Neural crest cell (in vitro differentiated cells): ENCODE data around the gene NCAPH2. TPM values are rescaled to one million over a fixed set of nuclear protein-coding genes. Genes with fewer than 3 reads are reported as not detected.

ENCODE experiments used
- DNase-seq: peaks from one replicate; pipeline ENCODE4 v3.0.0; 2021; ENCODE audit warnings: low read depth, mixed read lengths, low spot score
- H3K27ac Mint-ChIP-seq: one replicate; pipeline ENCODE4 v1.8.0; 2021; ENCODE audit warnings: mild to moderate bottlenecking, mixed read lengths; ENCODE audit not compliant: unreplicated experiment
- H3K27me3 Mint-ChIP-seq: 2 replicates; pipeline ENCODE4 v1.8.0; 2021; ENCODE audit warnings: low read depth, mild to moderate bottlenecking, mixed read lengths
- H3K36me3 Mint-ChIP-seq: 2 replicates; pipeline ENCODE4 v1.8.0; 2021; ENCODE audit warnings: low read depth, mild to moderate bottlenecking, mixed read lengths
- H3K4me1 Mint-ChIP-seq: 2 replicates; pipeline ENCODE4 v1.8.0; 2021; ENCODE audit warnings: mixed read lengths
- H3K4me3 Mint-ChIP-seq: one replicate; pipeline ENCODE4 v1.8.0; 2021; ENCODE audit warnings: mild to moderate bottlenecking, mixed read lengths
- H3K9me3 Mint-ChIP-seq: 2 replicates; pipeline ENCODE4 v1.8.0; 2021; ENCODE audit warnings: mixed read lengths
- CTCF ChIP-seq: fragments of 200-600 bp; sonication (generic); conservative IDR thresholded peaks from 2 replicates; pipeline ENCODE4 v1.5.0; 2021; ENCODE audit warnings: antibody characterized with exemption, mild to moderate bottlenecking
- total RNA-seq: library from RNA; stranded (reverse); gene quantifications from 2 replicates; pipeline ENCODE4 v1.2.1, GENCODE V29; 2021

NCAPH2 gene
- total RNA-seq, 1 donor from 2014 or later, result 114 TPM

GRCh38 chr22:50490531-50491308 lies 17.3 kb upstream of the NCAPH2 start:
- H3K27me3 Mint-ChIP-seq, result peaks cover 3% of the 10 kb centered on the region
- no peak overlapping the region for H3K4me3 Mint-ChIP-seq
- H3K27ac Mint-ChIP-seq, result no peak overlapping the region
- no peak for DNase-seq
- H3K4me1 Mint-ChIP-seq, result no peaks in the 10 kb centered on the region
- H3K36me3 Mint-ChIP-seq, result no peaks in the 10 kb centered on the region
- H3K9me3 Mint-ChIP-seq, result no peaks in the 10 kb centered on the region
- no peak for TF ChIP-seq CTCF

GRCh38 chr22:50497093-50497492 lies 10.9 kb upstream of the NCAPH2 start:
- no peak for DNase-seq
- Mint-ChIP-seq H3K27ac (no peak overlapping the region), H3K4me1 (peaks cover 14% of the 10 kb centered on the region), H3K4me3 (no peak overlapping the region), H3K9me3 (no peaks in the 10 kb centered on the region), H3K27me3 (peaks cover 2% of the 10 kb centered on the region), H3K36me3 (no peaks in the 10 kb centered on the region)
- TF ChIP-seq CTCF, result no peak

- TF ChIP-seq CTCF, result peak; percentile 70
- Mint-ChIP-seq H3K27ac (no peak overlapping the region), H3K27me3 (peaks cover 2% of the 10 kb centered on the region), H3K4me3 (peak overlapping the region; percentile 28), H3K9me3 (no peaks in the 10 kb centered on the region), H3K4me1 (peaks cover 14% of the 10 kb centered on the region), H3K36me3 (no peaks in the 10 kb centered on the region)
- DNase-seq, result peak; percentile 64
Measured at GRCh38 chr22:50498322-50498890, 9.6 kb upstream of the NCAPH2 start.

DNA sequence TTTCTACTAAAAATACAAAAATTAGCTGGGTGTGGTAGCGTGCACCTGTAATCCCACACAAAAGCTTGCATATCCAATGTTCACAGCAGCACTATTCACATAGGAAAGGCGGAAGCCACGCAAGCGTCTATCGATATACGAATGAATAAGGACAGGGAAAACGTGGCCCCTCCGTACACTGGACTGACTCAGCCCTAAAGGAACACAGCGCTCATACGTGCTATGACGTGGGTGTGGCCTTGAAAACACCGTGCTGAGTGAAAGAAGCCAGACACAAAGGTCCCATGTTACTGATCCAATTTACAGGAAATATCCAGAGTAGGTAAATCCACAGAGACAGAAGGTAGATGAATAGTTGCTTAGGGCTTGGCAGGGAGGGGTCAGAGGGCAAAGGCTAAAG lies 7.6 kb upstream of the NCAPH2 start:
- Mint-ChIP-seq H3K4me1 (peaks cover 14% of the 10 kb centered on the region), H3K4me3 (peak overlapping the region; percentile 69)

DNA sequence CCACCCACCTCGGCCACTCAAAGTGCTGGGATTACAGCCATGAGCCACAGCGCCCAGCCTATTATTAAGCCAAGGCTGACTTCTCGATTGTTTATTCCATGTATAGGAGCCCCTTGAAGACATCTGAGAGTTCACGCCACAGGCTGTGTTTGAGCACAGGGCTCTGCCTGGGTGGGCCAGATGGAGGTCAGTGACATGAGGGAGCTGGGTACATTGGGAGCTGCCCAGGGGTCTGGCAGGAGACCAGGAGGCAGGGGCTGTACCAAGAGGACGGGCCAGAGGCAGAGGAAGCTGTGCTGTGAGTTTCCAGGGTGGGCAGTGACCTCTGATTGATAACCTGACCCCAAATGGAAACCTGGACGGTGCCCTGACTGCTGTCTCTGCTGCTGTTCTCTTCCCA lies 5.9 kb upstream of the NCAPH2 start:
- H3K27me3 Mint-ChIP-seq, result peaks cover 2% of the 10 kb centered on the region
- peak overlapping the region; percentile 51 for H3K4me3 Mint-ChIP-seq
- no peak overlapping the region for H3K27ac Mint-ChIP-seq
- peaks cover 14% of the 10 kb centered on the region for H3K4me1 Mint-ChIP-seq
- H3K36me3 Mint-ChIP-seq, result no peaks in the 10 kb centered on the region
- DNase-seq, result no peak
- TF ChIP-seq CTCF, result no peak
- H3K9me3 Mint-ChIP-seq, result no peaks in the 10 kb centered on the region

More for the DNA sequence above, 7.6 kb upstream of the NCAPH2 start:
- H3K27me3 Mint-ChIP-seq, result peaks cover 2% of the 10 kb centered on the region
- no peak for TF ChIP-seq CTCF
- H3K27ac Mint-ChIP-seq, result no peak overlapping the region
- DNase-seq, result no peak
- H3K36me3 Mint-ChIP-seq, result no peaks in the 10 kb centered on the region
- H3K9me3 Mint-ChIP-seq, result no peaks in the 10 kb centered on the region
